HepG2 (cell line): ENCODE results near the gene DNAJB12. TPM values are rescaled to one million over a fixed set of nuclear protein-coding genes. Genes with fewer than 3 reads are reported as not detected.
A peak's percentile ranks its signal among the peaks of the same experiment; 100 is the strongest.

Experiments
- ATAC-seq: fragments of 200-7000 bp; cut with Tn5 transposase; 3 replicates; pipeline ENCODE4 v1.9.1; 2020; ENCODE audit warnings: mild to moderate bottlenecking, moderate library complexity
- BruUV-seq: library from RNA; stranded (reverse); fragments of 400-500 nt; replicated peaks from 2 replicates; lab custom pipeline; 2021; lab: Mats Ljungman, UMichigan
- CTCF ChIA-PET: fragments of 300-600 bp; formaldehyde crosslinking; extraction: SDS; loops from one replicate; lab custom pipeline; 2021; ENCODE audit warnings: low total read pairs, inconsistent platforms, low intra/inter-chr PET ratio; lab: Yijun Ruan, JAX
- POLR2A ChIA-PET: fragments of 350-600 bp; sonication (Branson Sonifier 250); formaldehyde crosslinking; loops from one replicate; lab custom pipeline; 2020; ENCODE audit warnings: antibody characterized with exemption, inconsistent platforms; lab: Yijun Ruan, JAX
- DNase-seq: peaks from one replicate; pipeline ENCODE4 v3.0.0-alpha.2; 2015; ENCODE audit warnings: low spot score
- FAIRE-seq: peaks from 3 replicates; lab custom pipeline; 2011; peaks lifted over from hg19 to GRCh38; lab: Jason Lieb, UNC
- H2AFZ ChIP-seq: one replicate; pipeline ENCODE4 v1.6.1; 2011; ENCODE audit warnings: low read length, inconsistent platforms
- H3K27ac ChIP-seq: fragments of 300-600 bp; 3 replicates; pipeline ENCODE4 v1.8.0; 2011; ENCODE audit warnings: mixed run types, mild to moderate bottlenecking, mixed read lengths, low read length, inconsistent platforms; ENCODE audit not compliant: insufficient read depth; ENCODE audit errors: extremely low read length
- H3K27me3 ChIP-seq, 2 experiments: fragments of 200-600 bp in 1 of 2; 2 replicates in 1 of 2; 3 replicates in 1 of 2; pipeline versions ENCODE4 v1.6.0 to v1.8.0; 2011; ENCODE audit warnings: low read length in 2 of 2, mild to moderate bottlenecking in 2 of 2, moderate library complexity in 2 of 2, inconsistent platforms in 1 of 2; ENCODE audit not compliant: insufficient read depth in 2 of 2, control insufficient read depth in 1 of 2
- H3K36me3 ChIP-seq, 2 experiments: fragments of 200-600 bp in 1 of 2; replicated peaks in 1 of 2; 2 replicates in 1 of 2; 3 replicates in 1 of 2; pipeline versions ENCODE4 v1.5.1 to v1.8.0; 2011; ENCODE audit warnings: low read length in 2 of 2, inconsistent platforms in 1 of 2; ENCODE audit not compliant: insufficient read depth in 2 of 2, control insufficient read depth in 1 of 2
- H3K4me1 ChIP-seq: 2 replicates; pipeline ENCODE4 v1.5.1; 2012; ENCODE audit warnings: low read length, inconsistent platforms; ENCODE audit not compliant: insufficient read depth
- H3K4me2 ChIP-seq: 2 replicates; pipeline ENCODE4 v1.6.0; 2011; ENCODE audit warnings: low read depth, low read length, inconsistent platforms
- H3K4me3 ChIP-seq, 3 experiments: fragments of 200-600 bp in 1 of 3; sonication (generic), shearing (Covaris generic) in 1 of 3; replicated peaks in 1 of 3; 2 replicates each; pipeline ENCODE4 v1.5.1; 2011 to 2016; ENCODE audit warnings: low read length in 3 of 3, inconsistent platforms in 2 of 3, low read depth in 2 of 3, mild to moderate bottlenecking in 2 of 3, control low read depth in 1 of 3, mixed read lengths in 1 of 3; ENCODE audit not compliant: insufficient read depth in 1 of 3
- H3K79me2 ChIP-seq: one replicate; pipeline ENCODE4 v1.6.1; 2011; ENCODE audit warnings: low read length, inconsistent platforms; ENCODE audit not compliant: insufficient read depth
- H3K9ac ChIP-seq: 2 replicates; pipeline ENCODE4 v1.6.0; 2011; ENCODE audit warnings: mild to moderate bottlenecking, low read depth, low read length, inconsistent platforms; ENCODE audit not compliant: insufficient read depth
- H3K9me3 ChIP-seq: 2 replicates; pipeline ENCODE4 v1.5.1; 2012; ENCODE audit warnings: mild to moderate bottlenecking, low read length
- H4K20me1 ChIP-seq: 2 replicates; pipeline ENCODE4 v1.6.0; 2011; ENCODE audit warnings: inconsistent platforms, mild to moderate bottlenecking, low read length, moderate library complexity; ENCODE audit not compliant: insufficient read depth
- ARNT2 ChIP-seq: sonication (generic); formaldehyde crosslinking; IDR thresholded peaks from 2 replicates; pipeline ENCODE4 v1.8.0; 2022; ENCODE audit warnings: mild to moderate bottlenecking, low read depth, missing genetic modification reagents, moderate library complexity
- ETV6 ChIP-seq: sonication (generic); formaldehyde crosslinking; conservative IDR thresholded peaks from 2 replicates; pipeline ENCODE4 v1.4.0; 2020; ENCODE audit warnings: missing genetic modification reagents
- MAFK ChIP-seq, 2 experiments: IDR thresholded peaks in 1 of 2; conservative IDR thresholded peaks in 1 of 2; 2 replicates each; pipeline ENCODE4 v1.6.1; 2011; ENCODE audit warnings: improper control_type of control experiment in 2 of 2, low read length in 2 of 2
- NFKB2 ChIP-seq: sonication (generic); formaldehyde crosslinking; IDR thresholded peaks from 2 replicates; pipeline ENCODE4 v1.4.0; 2020; ENCODE audit warnings: missing genetic modification reagents, borderline replicate concordance
- SIN3B ChIP-seq: fragments of 150-350 bp; IDR thresholded peaks from 2 replicates; pipeline ENCODE4 v1.6.1; 2014; ENCODE audit warnings: low read length
- ZEB1 ChIP-seq: IDR thresholded peaks from 2 replicates; pipeline ENCODE4 v1.6.1; 2012; ENCODE audit warnings: mild to moderate bottlenecking, low read depth, inconsistent platforms; ENCODE audit not compliant: insufficient replicate concordance
- ZKSCAN1 ChIP-seq: fragments of 150-350 bp; IDR thresholded peaks from 2 replicates; pipeline ENCODE4 v1.6.1; 2014; ENCODE audit warnings: low read length
- ZNF33A ChIP-seq: sonication (generic); formaldehyde crosslinking; IDR thresholded peaks from 2 replicates; pipeline ENCODE4 v1.5.1; 2020; ENCODE audit warnings: missing genetic modification reagents, mild to moderate bottlenecking, moderate library complexity, borderline replicate concordance
- ZNF569 ChIP-seq: sonication (generic); formaldehyde crosslinking; IDR thresholded peaks from 2 replicates; pipeline ENCODE4 v1.5.0; 2020; ENCODE audit warnings: mild to moderate bottlenecking, missing genetic modification reagents, moderate library complexity, borderline replicate concordance
- ZNF629 ChIP-seq: sonication (generic); formaldehyde crosslinking; conservative IDR thresholded peaks from 2 replicates; pipeline ENCODE4 v1.5.0; 2020; ENCODE audit warnings: missing genetic modification reagents
- WGBS: methylation state at CpG from one replicate; pipeline ENCODE4 v1.1.6; 2017; ENCODE audit warnings: low lambda C conversion rate; 5-methylcytosine and 5-hydroxymethylcytosine counted together
- in situ Hi-C: cut with HindIII; loops from 2 replicates; pipeline ENCODE4 v1.10.0; 2017; ENCODE audit warnings: low pct_unique_long_range_greater_than_20kb; ENCODE audit not compliant: extremely low pct_ligation_motif_present
- intact Hi-C: fragments of 100-400 bp; cut with micrococcal nuclease; formaldehyde crosslinking; loops from one replicate; pipeline ENCODE4 v1.10.0; 2022; ENCODE audit not compliant: unreplicated experiment
- polyA plus RNA-seq, 8 experiments: library from polyadenylated mRNA; depleted of rRNA in 3 of 8; stranded (reverse) in 7 of 8; unstranded in 1 of 8; fragments of >200 nt; fragmentation: Illumina TruSeq in 4 of 8; extraction: Trizol in 4 of 8; gene quantifications; 2 replicates each; pipeline versions ENCODE4 v1.2.1 to v1.2.3, GENCODE V29; 2011 to 2016; ENCODE audit warnings: low read depth in 4 of 8, missing spikeins in 1 of 8, mixed read lengths in 1 of 8; ENCODE audit not compliant: insufficient read depth in 1 of 8
- total RNA-seq, 5 experiments: library from RNA; depleted of rRNA; stranded (reverse); fragments of >200 nt; fragmentation: Illumina TruSeq; extraction: Trizol; gene quantifications; 2 replicates each; pipeline ENCODE4 v1.2.3, GENCODE V29; 2016; ENCODE audit warnings: low read depth in 1 of 5

Gene DNAJB12
- total and polyA plus RNA-seq, 2 of the 13 experiments (the other 11 are each of a cell fraction or from before 2014, with no cell fraction given) = 10.8 to 18.2 TPM

DNA sequence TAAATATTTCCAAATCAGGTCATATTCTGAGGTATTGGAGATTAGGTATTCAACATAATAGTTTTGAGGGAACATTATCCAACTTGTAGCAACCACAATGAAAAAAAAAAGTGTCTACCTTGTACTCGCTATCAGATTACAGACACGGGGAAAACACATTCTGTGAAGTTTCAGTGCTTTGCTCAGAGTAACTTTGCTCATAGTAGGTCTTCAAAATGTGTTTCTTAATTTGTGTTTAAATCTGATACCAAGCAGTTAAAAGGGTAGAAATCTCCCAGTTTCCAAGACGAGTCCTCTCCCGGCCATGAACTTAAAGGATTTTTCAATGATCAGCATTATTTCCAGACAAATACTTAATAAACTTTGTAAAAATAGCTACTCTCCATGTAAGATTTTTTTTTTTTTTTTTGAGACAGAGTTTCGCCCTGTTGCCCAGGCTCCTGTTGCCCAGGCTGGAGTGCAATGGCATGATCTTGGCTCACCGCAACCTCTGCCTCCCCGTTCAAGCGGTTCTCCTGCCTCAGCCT, 41.8 kb downstream of the DNAJB12 start:
- ChIA-PET POLR2A (interaction anchor here (1.9 kb wide), 1 partner anchor 39 kb away, joined by 6 read pairs; the partner anchor contains the start of gene DDIT4), CTCF (no interaction called here)
- Histone ChIP-seq H3K4me3 (no peak overlapping the region), H3K79me2 (no peaks in the 10 kb centered on the region), H3K36me3 (no peaks in the 10 kb centered on the region), H3K4me2 (no peak overlapping the region), H3K27ac (no peak overlapping the region), H3K9ac (no peak overlapping the region), H2AFZ (no peak overlapping the region), H4K20me1 (no peaks in the 10 kb centered on the region), H3K9me3 (no peaks in the 10 kb centered on the region), H3K27me3 (no peaks in the 10 kb centered on the region), H3K4me1 (peaks cover 78% of the 10 kb centered on the region)
- 88% methylated on average over 8 of the region's 8 CpGs for WGBS
- in situ Hi-C loops (no loop called here), intact Hi-C loops (no loop called here)
- no peak for DNase-seq
- no TSS peak for BruUV-seq
- FAIRE-seq = no peak
- ATAC-seq = no peak
- peak; percentile 57; the same call in 1 of the 2 replicates for TF ChIP-seq ZKSCAN1
- TF ChIP-seq ZNF33A (CRISPR knock-in tag) = no peak
- 0 out of 4 replicates have a peak, but pooled peaks of 1 of the 2 experiments have one; percentile 4 for TF ChIP-seq MAFK (conservative IDR thresholded peaks at IDR 0.05 in 1 of 2, IDR thresholded peaks at IDR 0.05 in 1 of 2; ENCODE audit: low read length in 2 of 2)
- TF ChIP-seq ARNT2 (CRISPR knock-in tag) = no peak
- TF ChIP-seq SIN3B = no peak
- TF ChIP-seq ZEB1 = no peak
- TF ChIP-seq ETV6 = no peak
- TF ChIP-seq, all 625 proteins: peak for 2

GRCh38 chr10:72311667-72312066, 43.1 kb downstream of the DNAJB12 start:
- POLR2A ChIA-PET = interaction anchor here (1.4 to 11.9 kb wide), 2 partner anchors 7 to 38 kb away, joined by 5 to 168 read pairs; partner anchors contain the start of gene DDIT4
- in situ Hi-C loops = no loop called here

More at GRCh38 chr10:72311667-72312066, 43.1 kb downstream of the DNAJB12 start:
- FAIRE-seq = no peak
- BruUV-seq = no TSS peak
- no peaks in the 10 kb centered on the region for H3K79me2 ChIP-seq
- no peaks in the 10 kb centered on the region for H3K36me3 ChIP-seq
- H4K20me1 ChIP-seq = no peaks in the 10 kb centered on the region
- no peak overlapping the region for H2AFZ ChIP-seq
- no peak overlapping the region for H3K4me3 ChIP-seq
- WGBS = 57% methylated on average over 7 of the region's 7 CpGs
- no peak for TF ChIP-seq ZNF569 (CRISPR knock-in tag)
- peak; percentile 80 for TF ChIP-seq ZNF629 (CRISPR knock-in tag)
- no peak for TF ChIP-seq NFKB2
- CTCF ChIA-PET = no interaction called here
- intact Hi-C loops = no loop called here
- no peak overlapping the region for H3K4me2 ChIP-seq
- H3K9ac ChIP-seq = no peak overlapping the region
- no peaks in the 10 kb centered on the region for H3K27me3 ChIP-seq
- H3K4me1 ChIP-seq = peaks cover 74% of the 10 kb centered on the region
- no peak for ATAC-seq
- DNase-seq = no peak
- H3K27ac ChIP-seq = no peak overlapping the region
- H3K9me3 ChIP-seq = no peaks in the 10 kb centered on the region
